ENCODE results near the gene BCAS1. TPM values are rescaled to one million over a fixed set of nuclear protein-coding genes. Genes with fewer than 3 reads are reported as not detected.
A peak's percentile ranks its signal among the peaks of the same experiment; 100 is the strongest.
"Not testable (repeated sequence)": the region's sequence is repeated elsewhere in the genome, so short reads cannot be mapped to it uniquely, and the experiment has no call there.

Gene BCAS1
- total RNA-seq, 1 experiment from 2014 or later = 1.8 TPM

GRCh38 chr20:53933232-53933846, 137.1 kb downstream of the BCAS1 start:
- H3K36me3 ChIP-seq = no peaks in the 10 kb centered on the region
- H3K27ac ChIP-seq = no peak overlapping the region

GRCh38 chr20:53932655-53933192, 137.7 kb downstream of the BCAS1 start:
- H3K27ac ChIP-seq; H3K4me3 ChIP-seq; H3K9me3 ChIP-seq (replicated peaks); H3K27me3 ChIP-seq (replicated peaks); DNase-seq (ENCODE audit: low read depth in 1 of 2, low spot score in 2 of 2); H3K36me3 ChIP-seq: not testable (repeated sequence)
- peaks cover 22% of the 10 kb centered on the region for H3K4me1 ChIP-seq (replicated peaks)

More at GRCh38 chr20:53933232-53933846, 137.1 kb downstream of the BCAS1 start:
- Histone ChIP-seq H3K4me1 (replicated peaks) (peaks cover 22% of the 10 kb centered on the region), H3K4me3 (no peak overlapping the region), H3K27me3 (replicated peaks) (no peaks in the 10 kb centered on the region), H3K9me3 (replicated peaks) (no peaks in the 10 kb centered on the region)
- no peak for DNase-seq (ENCODE audit: low read depth in 1 of 2, low spot score in 2 of 2)

GRCh38 chr20:53931597-53931996, 138.8 kb downstream of the BCAS1 start:
- Histone ChIP-seq H3K9me3 (replicated peaks) (no peaks in the 10 kb centered on the region), H3K4me1 (replicated peaks) (peaks cover 29% of the 10 kb centered on the region), H3K4me3 (no peak overlapping the region), H3K27ac (no peak overlapping the region), H3K36me3 (no peaks in the 10 kb centered on the region), H3K27me3 (replicated peaks) (no peaks in the 10 kb centered on the region)
- no peak for DNase-seq (ENCODE audit: low read depth in 1 of 2, low spot score in 2 of 2)

GRCh38 chr20:53930651-53931504, 139.5 kb downstream of the BCAS1 start:
- no peaks in the 10 kb centered on the region for H3K9me3 ChIP-seq (replicated peaks)
- no peak for DNase-seq (ENCODE audit: low read depth in 1 of 2, low spot score in 2 of 2)
- no peaks in the 10 kb centered on the region for H3K36me3 ChIP-seq
- H3K4me3 ChIP-seq = no peak overlapping the region
- peaks cover 36% of the 10 kb centered on the region for H3K4me1 ChIP-seq (replicated peaks)
- no peaks in the 10 kb centered on the region for H3K27me3 ChIP-seq (replicated peaks)
- no peak overlapping the region for H3K27ac ChIP-seq

- Histone ChIP-seq H3K4me3 (no peak overlapping the region), H3K27ac (no peak overlapping the region), H3K36me3 (no peaks in the 10 kb centered on the region), H3K27me3 (replicated peaks) (no peaks in the 10 kb centered on the region), H3K9me3 (replicated peaks) (no peaks in the 10 kb centered on the region), H3K4me1 (replicated peaks) (peaks cover 36% of the 10 kb centered on the region)
- DNase-seq (ENCODE audit: low read depth in 1 of 2, low spot score in 2 of 2) = no peak
Observed at GRCh38 chr20:53929974-53930650, 140.3 kb downstream of the BCAS1 start.

- no peak overlapping the region for H3K27ac ChIP-seq
- no peaks in the 10 kb centered on the region for H3K9me3 ChIP-seq (replicated peaks)
- no peak for DNase-seq (ENCODE audit: low read depth in 1 of 2, low spot score in 2 of 2)
- H3K4me3 ChIP-seq = no peak overlapping the region
- H3K4me1 ChIP-seq (replicated peaks) = peaks cover 29% of the 10 kb centered on the region
- no peaks in the 10 kb centered on the region for H3K36me3 ChIP-seq
- no peaks in the 10 kb centered on the region for H3K27me3 ChIP-seq (replicated peaks)
Observed at GRCh38 chr20:53929399-53929798, 141.0 kb downstream of the BCAS1 start.

GRCh38 chr20:53927990-53928389, 142.4 kb downstream of the BCAS1 start:
- Histone ChIP-seq H3K4me1 (replicated peaks) (peaks cover 23% of the 10 kb centered on the region), H3K27me3 (replicated peaks) (no peaks in the 10 kb centered on the region), H3K4me3 (no peak overlapping the region), H3K27ac (no peak overlapping the region), H3K9me3 (replicated peaks) (no peaks in the 10 kb centered on the region), H3K36me3 (no peaks in the 10 kb centered on the region)
- DNase-seq (ENCODE audit: low read depth in 1 of 2, low spot score in 2 of 2) = no peak

- Histone ChIP-seq H3K4me3 (no peak overlapping the region), H3K36me3 (no peaks in the 10 kb centered on the region)
- DNase-seq (ENCODE audit: low read depth in 1 of 2, low spot score in 2 of 2) = peak; percentile 66 to 81
Observed at GRCh38 chr20:53926428-53927028, 143.9 kb downstream of the BCAS1 start.

GRCh38 chr20:53925651-53926401, 144.6 kb downstream of the BCAS1 start:
- peak in 1 of 2 experiments; percentile 36 for DNase-seq (ENCODE audit: low read depth in 1 of 2, low spot score in 2 of 2)
- Histone ChIP-seq H3K9me3 (replicated peaks) (no peaks in the 10 kb centered on the region), H3K27ac (peak overlapping the region; percentile 67), H3K4me1 (replicated peaks) (peaks cover 21% of the 10 kb centered on the region), H3K4me3 (no peak overlapping the region), H3K36me3 (no peaks in the 10 kb centered on the region), H3K27me3 (replicated peaks) (no peaks in the 10 kb centered on the region)

More at GRCh38 chr20:53926428-53927028, 143.9 kb downstream of the BCAS1 start:
- H3K9me3 ChIP-seq (replicated peaks) = no peaks in the 10 kb centered on the region
- H3K27me3 ChIP-seq (replicated peaks) = no peaks in the 10 kb centered on the region
- H3K4me1 ChIP-seq (replicated peaks) = peaks cover 23% of the 10 kb centered on the region
- peak overlapping the region; percentile 67 for H3K27ac ChIP-seq

GRCh38 chr20:53923566-53924369, 146.6 kb downstream of the BCAS1 start:
- Histone ChIP-seq H3K27me3 (replicated peaks) (no peaks in the 10 kb centered on the region), H3K36me3 (no peaks in the 10 kb centered on the region), H3K27ac (no peak overlapping the region), H3K4me1 (replicated peaks) (peaks cover 16% of the 10 kb centered on the region), H3K4me3 (no peak overlapping the region), H3K9me3 (replicated peaks) (no peaks in the 10 kb centered on the region)
- DNase-seq (ENCODE audit: low read depth in 1 of 2, low spot score in 2 of 2) = no peak

- Histone ChIP-seq H3K27ac (no peak overlapping the region), H3K27me3 (replicated peaks) (no peaks in the 10 kb centered on the region), H3K4me1 (replicated peaks) (peaks cover 18% of the 10 kb centered on the region), H3K9me3 (replicated peaks) (no peaks in the 10 kb centered on the region), H3K36me3 (no peaks in the 10 kb centered on the region), H3K4me3 (no peak overlapping the region)
- no peak for DNase-seq (ENCODE audit: low read depth in 1 of 2, low spot score in 2 of 2)
Observed at GRCh38 chr20:53922901-53923314, 147.5 kb downstream of the BCAS1 start.

- Histone ChIP-seq H3K27me3 (replicated peaks) (no peaks in the 10 kb centered on the region), H3K4me1 (replicated peaks) (peaks cover 24% of the 10 kb centered on the region), H3K9me3 (replicated peaks) (no peaks in the 10 kb centered on the region), H3K36me3 (no peaks in the 10 kb centered on the region), H3K27ac (no peak overlapping the region), H3K4me3 (no peak overlapping the region)
- DNase-seq (ENCODE audit: low read depth in 1 of 2, low spot score in 2 of 2) = no peak
Observed at GRCh38 chr20:53921443-53921973, 148.9 kb downstream of the BCAS1 start.
